ENCODE data around the gene FLVCR2. TPM values are rescaled to one million over a fixed set of nuclear protein-coding genes. Genes with fewer than 3 reads are reported as not detected.

FLVCR2 gene
- total RNA-seq, 4 donors from 2014 or later, result 5.1 to 65.5 (median 14.5) TPM

DNA sequence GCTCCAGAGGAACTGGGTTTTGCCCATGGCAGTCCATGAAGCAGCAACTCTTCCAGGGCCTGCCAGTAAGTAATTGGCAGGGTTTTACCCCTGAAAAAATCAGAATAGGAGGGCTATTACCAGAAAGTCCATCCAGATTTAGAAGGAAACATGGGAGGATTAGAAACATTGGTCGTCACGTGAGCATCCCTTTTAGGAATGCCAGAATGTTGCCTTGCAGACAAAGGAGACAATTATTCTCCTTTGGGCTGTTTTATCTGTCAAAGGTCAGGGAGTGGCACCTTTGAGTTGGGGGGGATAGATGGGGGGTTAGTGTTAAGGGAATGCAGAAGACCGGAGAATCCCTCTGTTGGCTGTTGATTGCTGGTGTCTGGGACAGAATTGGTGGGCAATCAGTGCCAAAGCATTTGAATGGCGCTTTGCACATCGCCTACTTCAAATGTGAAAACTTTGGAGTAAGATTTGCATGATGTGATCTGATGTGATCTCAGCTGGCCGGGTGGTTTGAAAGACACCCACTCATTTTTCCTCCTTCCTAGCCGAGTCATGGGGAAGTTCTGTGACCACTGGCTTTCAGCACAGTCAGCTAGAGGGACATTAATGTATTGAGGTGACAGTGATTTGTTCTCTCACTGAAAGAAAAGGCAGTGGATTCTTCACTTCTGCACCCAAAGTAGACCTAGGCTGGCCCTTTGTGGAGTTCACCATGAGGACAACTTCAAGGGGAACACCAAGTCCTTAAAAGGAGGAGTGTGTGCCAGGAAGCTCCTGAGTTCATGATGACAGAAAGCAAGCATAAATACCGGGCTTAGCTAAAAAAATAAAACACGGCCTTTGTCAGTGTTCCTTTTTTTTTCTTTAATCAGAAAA lies 31.4 kb downstream of the FLVCR2 start:
- no peaks in the 10 kb centered on the region for H3K9me3 ChIP-seq
- DNase-seq (peak; percentile 15 to 34), ATAC-seq (peak; percentile 73 to 76)
- no peaks in the 10 kb centered on the region for H3K27me3 ChIP-seq
- no peak overlapping the region for H3K4me3 ChIP-seq
- intact Hi-C loops (cut with DNase I; ENCODE audit: low total_unique reads), result loop anchor here (2.0 kb wide), 1 partner anchor 29 kb away; no protein-coding TSS in a partner anchor
- peak overlapping the region in 3 of 4 donors; percentile 32 to 55 (median 49) for H3K27ac ChIP-seq
- no peak for TF ChIP-seq POLR2A (IDR thresholded peaks at IDR 0.05)
- TF ChIP-seq, protein P1, sequence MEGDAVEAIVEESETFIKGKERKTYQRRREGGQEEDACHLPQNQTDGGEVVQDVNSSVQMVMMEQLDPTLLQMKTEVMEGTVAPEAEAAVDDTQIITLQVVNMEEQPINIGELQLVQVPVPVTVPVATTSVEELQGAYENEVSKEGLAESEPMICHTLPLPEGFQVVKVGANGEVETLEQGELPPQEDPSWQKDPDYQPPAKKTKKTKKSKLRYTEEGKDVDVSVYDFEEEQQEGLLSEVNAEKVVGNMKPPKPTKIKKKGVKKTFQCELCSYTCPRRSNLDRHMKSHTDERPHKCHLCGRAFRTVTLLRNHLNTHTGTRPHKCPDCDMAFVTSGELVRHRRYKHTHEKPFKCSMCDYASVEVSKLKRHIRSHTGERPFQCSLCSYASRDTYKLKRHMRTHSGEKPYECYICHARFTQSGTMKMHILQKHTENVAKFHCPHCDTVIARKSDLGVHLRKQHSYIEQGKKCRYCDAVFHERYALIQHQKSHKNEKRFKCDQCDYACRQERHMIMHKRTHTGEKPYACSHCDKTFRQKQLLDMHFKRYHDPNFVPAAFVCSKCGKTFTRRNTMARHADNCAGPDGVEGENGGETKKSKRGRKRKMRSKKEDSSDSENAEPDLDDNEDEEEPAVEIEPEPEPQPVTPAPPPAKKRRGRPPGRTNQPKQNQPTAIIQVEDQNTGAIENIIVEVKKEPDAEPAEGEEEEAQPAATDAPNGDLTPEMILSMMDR (IDR thresholded peaks at IDR 0.05 in 4 of 5, conservative IDR thresholded peaks at IDR 0.05 in 1 of 5), result no peak
- peaks cover 17 to 19% of the 10 kb centered on the region in 2 donors for H3K4me1 ChIP-seq
- H3K36me3 ChIP-seq, result no peaks in the 10 kb centered on the region
- in situ Hi-C loops (cut with MboI; ENCODE audit: low sequenced_read_pairs in 4 of 4), result no loop called here

DNA sequence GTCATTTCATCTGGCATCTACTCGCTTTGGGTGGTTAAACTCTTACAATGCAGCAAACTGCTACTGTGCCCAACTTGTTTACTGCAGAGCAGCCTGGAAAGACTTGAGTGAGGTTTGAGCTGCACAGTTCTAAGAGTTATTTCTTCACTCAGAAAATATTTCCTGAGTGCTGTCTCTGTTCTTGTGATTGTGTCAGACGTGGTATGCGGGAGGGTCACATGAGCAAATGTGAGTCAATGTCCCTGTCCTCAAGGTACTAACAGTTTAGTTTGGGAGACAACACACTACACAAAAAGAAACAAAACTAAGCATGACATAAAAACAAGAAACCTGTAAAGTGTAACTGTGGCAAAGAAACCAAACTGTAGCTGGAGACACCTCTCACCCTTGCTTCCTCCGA lies 32.4 kb downstream of the FLVCR2 start:
- H3K27me3 ChIP-seq, result no peaks in the 10 kb centered on the region
- peak; percentile 31 to 34 for DNase-seq
- peak overlapping the region; percentile 49 to 59 (median 54) for H3K27ac ChIP-seq
- intact Hi-C loops (cut with DNase I; ENCODE audit: low total_unique reads) (loop anchor here (2.0 kb wide), 1 partner anchor 30 kb away; no protein-coding TSS in a partner anchor), in situ Hi-C loops (cut with MboI; ENCODE audit: low sequenced_read_pairs in 4 of 4) (no loop called here)
- TF ChIP-seq, protein P1 (IDR thresholded peaks at IDR 0.05 in 4 of 5, conservative IDR thresholded peaks at IDR 0.05 in 1 of 5), result no peak
- TF ChIP-seq POLR2A (IDR thresholded peaks at IDR 0.05), result no peak
- no peak overlapping the region for H3K4me3 ChIP-seq
- H3K36me3 ChIP-seq, result no peaks in the 10 kb centered on the region
- H3K9me3 ChIP-seq, result no peaks in the 10 kb centered on the region
- ATAC-seq, result peak; percentile 80 to 81
- peaks cover 17 to 19% of the 10 kb centered on the region in 2 donors for H3K4me1 ChIP-seq

DNA sequence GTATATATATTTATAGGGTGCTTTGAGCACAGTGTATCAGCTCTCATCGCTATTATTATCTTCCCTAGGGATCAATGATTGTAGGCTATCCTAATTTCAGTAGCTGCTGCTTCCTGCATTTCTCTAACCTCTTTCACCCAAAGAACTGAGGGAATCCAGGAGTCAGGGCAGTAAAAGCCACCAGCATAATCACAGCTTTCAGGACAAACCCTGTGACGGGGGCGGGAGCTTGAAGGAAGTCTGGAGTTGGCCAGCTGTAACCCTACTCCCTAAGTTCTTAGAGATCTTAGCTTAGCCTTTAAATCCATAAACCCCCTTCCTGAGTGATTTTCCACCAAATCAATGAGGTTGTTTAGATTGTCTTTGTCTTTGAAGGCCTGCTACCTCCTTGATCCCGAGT lies 33.7 kb downstream of the FLVCR2 start:
- no peak for TF ChIP-seq POLR2A (IDR thresholded peaks at IDR 0.05)
- TF ChIP-seq, protein P1 (IDR thresholded peaks at IDR 0.05 in 4 of 5, conservative IDR thresholded peaks at IDR 0.05 in 1 of 5), result no peak
- ATAC-seq, result no peak
- no peaks in the 10 kb centered on the region for H3K36me3 ChIP-seq
- no peaks in the 10 kb centered on the region for H3K9me3 ChIP-seq
- intact Hi-C loops (cut with DNase I; ENCODE audit: low total_unique reads) (no loop called here), in situ Hi-C loops (cut with MboI; ENCODE audit: low sequenced_read_pairs in 4 of 4) (no loop called here)
- no peak overlapping the region for H3K4me3 ChIP-seq
- H3K27ac ChIP-seq, result no peak overlapping the region
- no peaks in the 10 kb centered on the region for H3K27me3 ChIP-seq
- DNase-seq, result no peak
- H3K4me1 ChIP-seq, result peaks cover 19 to 23% of the 10 kb centered on the region in 2 donors

DNA sequence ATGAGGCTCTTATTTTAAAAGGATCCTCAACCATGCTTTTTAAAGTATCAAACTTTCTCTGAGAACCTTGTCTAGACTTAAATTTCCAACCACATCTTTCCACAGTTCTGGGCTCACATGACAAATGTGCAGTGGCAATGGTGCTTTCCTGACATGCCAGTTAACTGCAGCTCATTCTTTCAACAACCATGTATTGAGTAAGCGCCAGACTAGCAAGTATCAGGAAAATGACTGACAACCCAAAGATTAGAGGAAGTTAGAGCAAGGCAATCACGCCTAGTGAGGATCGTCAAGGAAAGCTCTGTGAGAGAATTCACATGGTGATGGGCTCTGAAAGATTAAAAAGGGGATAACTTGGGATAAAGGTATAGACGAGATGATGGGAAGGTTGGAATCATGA lies 35.8 kb downstream of the FLVCR2 start:
- ATAC-seq, result no peak
- peaks cover 18 to 23% of the 10 kb centered on the region in 2 donors for H3K4me1 ChIP-seq
- no peak overlapping the region for H3K27ac ChIP-seq

More for the DNA sequence above, 35.8 kb downstream of the FLVCR2 start:
- no peak for DNase-seq
- H3K27me3 ChIP-seq, result no peaks in the 10 kb centered on the region
- TF ChIP-seq, protein P1 (IDR thresholded peaks at IDR 0.05 in 4 of 5, conservative IDR thresholded peaks at IDR 0.05 in 1 of 5), result no peak
- TF ChIP-seq POLR2A (IDR thresholded peaks at IDR 0.05), result no peak
- H3K4me3 ChIP-seq, result no peak overlapping the region
- in situ Hi-C loops (cut with MboI; ENCODE audit: low sequenced_read_pairs in 4 of 4), result no loop called here
- H3K9me3 ChIP-seq, result no peaks in the 10 kb centered on the region
- intact Hi-C loops (cut with DNase I; ENCODE audit: low total_unique reads), result no loop called here
- no peaks in the 10 kb centered on the region for H3K36me3 ChIP-seq

Measured in gastrocnemius medialis (tissue), 4 donors.